B cell (primary cell): ENCODE results near the gene TNKS1BP1.

ENCODE experiments used
- CTCF ChIP-seq: fragments of 200-600 bp; IDR thresholded peaks from one replicate; pipeline ENCODE4 v1.8.0; 2022; ENCODE audit warnings: antibody characterized with exemption, mild to moderate bottlenecking
- EZH2 ChIP-seq: IDR thresholded peaks from 2 replicates; pipeline ENCODE4 v1.6.1; 2012; ENCODE audit warnings: borderline replicate concordance, low read depth, mild to moderate bottlenecking, moderate library complexity, low read length; ENCODE audit not compliant: insufficient read depth, poor library complexity, severe bottlenecking

GRCh38 chr11:57277845-57278720 lies 46.7 kb downstream of the TNKS1BP1 start:
- TF ChIP-seq CTCF (peak; percentile 62), EZH2 (no peak)
